Neuronal stem cell (in vitro differentiated cells): Measurements from ENCODE around the gene TRAF3.

ENCODE experiments used
- DNase-seq: peaks from one replicate; pipeline ENCODE4 v3.0.0-alpha.2; 2013; ENCODE audit warnings: low spot score
- H2AFZ ChIP-seq: one replicate; pipeline ENCODE4 v1.6.1; 2013; ENCODE audit warnings: mild to moderate bottlenecking, low read length, inconsistent platforms
- H2AK5ac ChIP-seq: 2 replicates; pipeline ENCODE4 v1.6.1; 2013; ENCODE audit warnings: low read depth, mild to moderate bottlenecking, inconsistent platforms, low read length, moderate library complexity, mixed read lengths
- H2BK120ac ChIP-seq: 2 replicates; pipeline ENCODE4 v1.6.1; 2013; ENCODE audit warnings: low read depth, mild to moderate bottlenecking, inconsistent platforms, low read length, moderate library complexity, mixed read lengths
- H2BK12ac ChIP-seq: one replicate; pipeline ENCODE4 v1.6.1; 2013; ENCODE audit warnings: low read length, inconsistent platforms
- H2BK15ac ChIP-seq: 2 replicates; pipeline ENCODE4 v1.6.1; 2013; ENCODE audit warnings: mild to moderate bottlenecking, low read length, inconsistent platforms, mixed read lengths
- H2BK5ac ChIP-seq: one replicate; pipeline ENCODE4 v1.6.1; 2013; ENCODE audit warnings: inconsistent platforms, mild to moderate bottlenecking, low read length, moderate library complexity
- H3K14ac ChIP-seq: one replicate; pipeline ENCODE4 v1.6.1; 2013; ENCODE audit warnings: low read length, inconsistent platforms
- H3K18ac ChIP-seq: 2 replicates; pipeline ENCODE4 v1.6.1; 2013; ENCODE audit warnings: low read length, inconsistent platforms
- H3K23ac ChIP-seq: 2 replicates; pipeline ENCODE4 v1.6.1; 2013; ENCODE audit warnings: low read depth, mild to moderate bottlenecking, mixed read lengths, low read length, inconsistent platforms; ENCODE audit not compliant: poor library complexity
- H3K27ac ChIP-seq: replicated peaks from 3 replicates; pipeline ENCODE4 v1.5.1; 2013; ENCODE audit warnings: low read length, inconsistent platforms
- H3K27me3 ChIP-seq, 3 experiments: 2 replicates each; pipeline ENCODE4 v1.6.1; 2013; ENCODE audit warnings: low read length in 3 of 3, mild to moderate bottlenecking in 2 of 3, inconsistent platforms in 1 of 3, low read depth in 1 of 3, mixed read lengths in 1 of 3, moderate library complexity in 1 of 3; ENCODE audit not compliant: control insufficient read depth in 3 of 3, insufficient read depth in 3 of 3
- H3K36me3 ChIP-seq, 2 donors: replicated peaks in 1 of 2; 2 replicates each; pipeline ENCODE4 v1.6.1; 2013; ENCODE audit warnings: low read length in 2 of 2; ENCODE audit not compliant: control insufficient read depth in 2 of 2, insufficient read depth in 2 of 2
- H3K4ac ChIP-seq: 2 replicates; pipeline ENCODE4 v1.6.1; 2013; ENCODE audit warnings: inconsistent platforms, mild to moderate bottlenecking, low read length, moderate library complexity
- H3K4me1 ChIP-seq, 2 donors: 1 replicate in 1 of 2; 2 replicates in 1 of 2; pipeline ENCODE4 v1.6.1; 2013; ENCODE audit warnings: low read length in 2 of 2, low read depth in 1 of 2; ENCODE audit not compliant: control insufficient read depth in 2 of 2, insufficient read depth in 1 of 2
- H3K4me2 ChIP-seq: one replicate; pipeline ENCODE4 v1.6.1; 2013; ENCODE audit warnings: mild to moderate bottlenecking, low read length, inconsistent platforms; ENCODE audit not compliant: insufficient read depth, poor library complexity, severe bottlenecking
- H3K4me3 ChIP-seq, 2 donors: 2 replicates each; pipeline ENCODE4 v1.5.1; 2013; ENCODE audit warnings: low read length in 2 of 2, mild to moderate bottlenecking in 2 of 2, inconsistent platforms in 1 of 2, moderate library complexity in 1 of 2
- H3K79me1 ChIP-seq: one replicate; pipeline ENCODE4 v1.6.1; 2013; ENCODE audit warnings: low read depth, mild to moderate bottlenecking, inconsistent platforms, low read length, moderate library complexity
- H3K9ac ChIP-seq: one replicate; pipeline ENCODE4 v1.6.1; 2013; ENCODE audit warnings: mild to moderate bottlenecking, low read depth, low read length, inconsistent platforms; ENCODE audit not compliant: poor library complexity
- H3K9me3 ChIP-seq, 2 donors: replicated peaks in 1 of 2; 2 replicates each; pipeline versions ENCODE3 to v1.6.1; 2013; ENCODE audit warnings: low read length in 2 of 2, mild to moderate bottlenecking in 2 of 2, inconsistent platforms in 1 of 2, low read depth in 1 of 2, mixed read lengths in 1 of 2, moderate library complexity in 1 of 2; ENCODE audit not compliant: control insufficient read depth in 2 of 2, insufficient read depth in 1 of 2
- H4K8ac ChIP-seq: one replicate; pipeline ENCODE4 v1.6.1; 2013; ENCODE audit warnings: low read depth, mild to moderate bottlenecking, inconsistent platforms, low read length, moderate library complexity
- H4K91ac ChIP-seq: one replicate; pipeline ENCODE4 v1.6.1; 2013; ENCODE audit warnings: low read length, low read depth, mild to moderate bottlenecking, inconsistent platforms; ENCODE audit not compliant: poor library complexity
- WGBS, 2 donors: extraction: QIAGEN DNeasy Blood & Tissue Kit; methylation state at CpG; one replicate each; pipeline ENCODE4 v1.1.7; 2013; ENCODE audit warnings: missing lambda C conversion rate in 2 of 2, mixed read lengths in 1 of 2; ENCODE audit not compliant: insufficient read length in 2 of 2, insufficient replicate concordance in 1 of 2; ENCODE audit errors: extremely low coverage in 2 of 2; 5-methylcytosine and 5-hydroxymethylcytosine counted together

TRAF3 gene

DNA sequence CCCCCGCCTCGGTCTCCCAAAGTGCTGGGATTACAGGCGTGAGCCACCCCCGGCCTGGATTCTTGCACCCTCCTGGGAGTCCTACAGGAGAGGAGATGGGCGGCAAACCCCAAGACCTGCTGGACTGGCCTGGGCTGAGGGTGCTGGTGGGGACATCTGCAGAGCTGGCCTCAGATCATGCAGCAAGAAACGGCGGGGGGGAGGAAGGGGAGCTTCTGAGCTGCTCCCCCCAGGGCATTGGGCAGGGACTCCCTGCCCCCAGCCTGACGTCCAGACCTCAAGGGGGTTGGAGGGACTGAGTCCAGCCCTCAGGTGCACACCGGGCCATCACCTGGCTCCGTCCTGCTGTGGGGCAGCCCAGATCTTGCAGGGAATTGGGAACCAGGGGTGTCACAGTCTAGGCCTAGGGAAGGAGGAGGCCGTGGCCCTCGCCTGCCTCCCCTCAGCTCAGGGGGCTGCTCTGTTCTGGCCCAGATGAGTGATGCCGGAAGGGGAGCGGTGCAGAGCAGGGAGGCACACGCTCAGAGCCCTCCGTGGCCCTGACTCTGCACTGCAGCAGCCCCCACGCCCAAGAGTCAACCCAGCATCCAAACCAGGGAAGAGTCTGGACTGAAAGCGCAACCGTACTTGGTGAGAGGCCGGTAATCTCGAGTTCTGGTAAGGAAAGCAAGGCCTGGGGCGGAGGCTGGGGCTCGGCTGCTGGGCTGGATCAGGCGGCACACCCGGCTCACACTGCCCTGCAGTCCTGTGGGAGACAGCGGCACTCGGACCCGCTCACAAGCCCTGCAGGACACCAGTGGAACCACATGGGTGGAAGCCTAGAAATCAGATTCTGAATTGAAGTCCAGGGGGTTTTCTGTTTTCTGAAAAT is 136.3 kb downstream of the TRAF3 start:
- Histone ChIP-seq H4K91ac (no peak overlapping the region), H3K23ac (peak overlapping the region; percentile 11), H2BK120ac (no peak overlapping the region), H3K4me2 (no peak overlapping the region), H2AK5ac (no peak overlapping the region), H2BK12ac (no peak overlapping the region), H3K14ac (no peak overlapping the region), H4K8ac (peak overlapping the region; percentile 56), H3K4ac (no peak overlapping the region), H3K4me3 (peak overlapping the region in 1 of 2 donors; percentile 10), H3K9ac (no peak overlapping the region), H2BK15ac (no peak overlapping the region), H3K27me3 (no peaks in the 10 kb centered on the region), H3K4me1 (no peaks in the 10 kb centered on the region), H2AFZ (no peak overlapping the region), H3K18ac (peak overlapping the region; percentile 91), H3K9me3 (no peaks in the 10 kb centered on the region), H2BK5ac (no peak overlapping the region), H3K36me3 (peaks cover 0 to 3% of the 10 kb centered on the region in 2 donors), H3K79me1 (peaks cover 1% of the 10 kb centered on the region), H3K27ac (no peak overlapping the region)
- no CpG with 5 or more reads among the region's 28 CpGs for WGBS, 2 donors
- no peak for DNase-seq

DNA sequence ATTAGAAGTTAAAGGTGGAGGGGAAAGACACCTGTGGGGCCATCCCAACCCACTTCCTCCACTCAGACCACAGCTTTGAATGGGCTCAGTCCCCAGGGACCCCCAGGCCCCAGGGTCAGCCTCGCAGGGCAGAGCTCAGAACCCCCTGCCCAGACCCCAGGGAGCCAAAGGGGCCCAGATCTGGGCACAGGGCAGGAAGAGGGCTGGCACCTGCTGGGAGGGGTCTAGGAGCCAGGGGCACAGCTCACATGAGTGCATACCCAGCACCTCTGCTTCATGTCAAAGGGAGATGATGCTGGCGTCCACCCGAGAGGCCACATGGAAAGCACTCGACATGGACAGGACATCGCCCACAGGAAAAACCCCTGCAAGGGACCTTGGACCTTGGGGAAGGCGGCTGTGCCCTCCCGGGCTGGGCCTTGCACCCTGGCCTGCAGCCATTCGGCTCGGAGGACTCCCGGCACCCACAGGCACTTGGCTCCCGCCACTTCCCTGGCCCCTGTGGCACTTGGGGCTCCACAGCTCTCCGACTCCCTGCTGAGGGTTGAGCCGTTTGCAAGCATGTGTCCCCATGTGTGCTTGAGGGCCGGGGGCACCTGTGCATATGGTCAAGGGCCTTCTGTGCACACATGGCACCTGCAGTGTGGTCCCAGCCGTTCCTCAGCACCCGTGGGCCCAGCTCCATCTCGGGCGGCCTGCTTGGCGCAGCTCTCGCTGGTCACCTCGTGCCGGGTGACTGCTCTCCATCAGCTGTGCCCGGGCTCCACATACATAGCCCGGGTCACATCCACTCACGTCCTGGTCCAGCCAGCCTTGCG is 137.4 kb downstream of the TRAF3 start:
- H3K27me3 ChIP-seq = no peaks in the 10 kb centered on the region
- WGBS, 2 donors = no CpG with 5 or more reads among the region's 26 CpGs
- peak overlapping the region; percentile 26 for H2BK15ac ChIP-seq
- peak overlapping the region; percentile 22 for H2BK12ac ChIP-seq
- no peaks in the 10 kb centered on the region for H3K4me1 ChIP-seq
- H3K4me2 ChIP-seq = no peak overlapping the region
- no peak overlapping the region for H4K8ac ChIP-seq
- no peak overlapping the region for H2AFZ ChIP-seq
- peak overlapping the region; percentile 89 for H3K4ac ChIP-seq
- peaks cover 1% of the 10 kb centered on the region for H3K79me1 ChIP-seq
- peaks cover 0 to 3% of the 10 kb centered on the region in 2 donors for H3K36me3 ChIP-seq
- H2BK120ac ChIP-seq = no peak overlapping the region
- no peak for DNase-seq
- H4K91ac ChIP-seq = peak overlapping the region; percentile 72
- peak overlapping the region; percentile 44 for H3K18ac ChIP-seq
- H2AK5ac ChIP-seq = peak overlapping the region; percentile 57
- H3K9ac ChIP-seq = no peak overlapping the region
- no peak overlapping the region for H3K27ac ChIP-seq
- H3K9me3 ChIP-seq = no peaks in the 10 kb centered on the region
- no peak overlapping the region for H3K14ac ChIP-seq
- no peak overlapping the region for H3K4me3 ChIP-seq
- H3K23ac ChIP-seq = peak overlapping the region; percentile 6
- no peak overlapping the region for H2BK5ac ChIP-seq

DNA sequence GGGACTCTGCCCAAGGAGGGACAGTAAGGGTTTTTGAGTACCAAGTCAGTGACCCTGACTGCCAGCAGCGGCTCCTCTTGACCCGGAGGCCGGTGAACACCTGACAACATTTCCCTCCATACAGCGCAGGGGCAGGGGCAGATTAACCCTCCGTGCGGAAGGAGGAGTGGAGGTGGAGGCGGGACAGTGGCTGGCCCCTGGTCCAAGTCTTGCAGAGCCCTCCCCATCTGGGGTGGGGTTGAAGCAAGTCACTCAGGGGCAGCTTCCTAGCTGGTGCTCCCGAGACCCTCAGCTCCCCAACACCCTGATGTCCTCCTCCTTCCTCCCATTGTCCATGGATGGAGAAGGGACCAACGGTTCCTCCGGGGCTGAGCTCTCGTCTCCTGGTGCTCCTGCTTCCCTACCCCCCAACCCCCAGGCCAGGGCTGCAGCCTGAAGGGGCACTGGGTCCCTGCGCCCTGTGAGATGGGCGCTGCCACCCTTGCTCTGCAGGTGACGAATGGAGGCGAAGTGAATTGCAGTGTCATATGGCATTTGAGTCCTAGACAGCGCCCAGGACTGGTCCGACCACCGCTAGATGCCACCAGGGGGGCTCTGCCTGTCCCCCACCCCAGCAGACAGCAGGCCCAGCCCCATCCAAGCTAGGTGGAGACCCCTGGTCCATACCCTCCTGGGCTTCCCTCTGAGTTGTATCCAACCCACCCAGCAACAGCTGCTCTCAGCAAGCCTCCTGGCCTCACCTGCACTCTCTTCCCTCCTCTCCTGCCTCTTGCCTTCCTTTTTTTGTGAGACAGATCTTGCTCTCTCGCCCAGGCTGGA is 138.3 kb downstream of the TRAF3 start:
- no peak overlapping the region for H3K14ac ChIP-seq
- no CpG with 5 or more reads among the region's 19 CpGs for WGBS, 2 donors
- H3K23ac ChIP-seq = peak overlapping the region; percentile 6
- H3K4me3 ChIP-seq = no peak overlapping the region
- peak overlapping the region; percentile 56 for H2BK15ac ChIP-seq
- peaks cover 1% of the 10 kb centered on the region for H3K79me1 ChIP-seq
- no peak overlapping the region for H4K8ac ChIP-seq
- H3K9ac ChIP-seq = no peak overlapping the region
- H3K4me1 ChIP-seq = no peaks in the 10 kb centered on the region
- peak overlapping the region; percentile 89 for H3K4ac ChIP-seq
- no peak for DNase-seq
- H2AFZ ChIP-seq = no peak overlapping the region
- H3K9me3 ChIP-seq = peaks cover 2 to 5% of the 10 kb centered on the region in 2 donors
- H3K27me3 ChIP-seq = no peaks in the 10 kb centered on the region
- no peak overlapping the region for H2BK120ac ChIP-seq
- no peak overlapping the region for H4K91ac ChIP-seq
- no peak overlapping the region for H2BK5ac ChIP-seq
- H3K36me3 ChIP-seq = peaks cover 0 to 3% of the 10 kb centered on the region in 2 donors
- H3K18ac ChIP-seq = peak overlapping the region; percentile 70
- H2AK5ac ChIP-seq = peak overlapping the region; percentile 43
- no peak overlapping the region for H3K4me2 ChIP-seq
- H2BK12ac ChIP-seq = no peak overlapping the region
- no peak overlapping the region for H3K27ac ChIP-seq
